Fibroblast of lung (primary cell): ENCODE data around the gene CEP128. TPM values are rescaled to one million over a fixed set of nuclear protein-coding genes. Genes with fewer than 3 reads are reported as not detected.

Experiments
- DNase-seq, 2 donors: peaks; one replicate each; pipeline versions ENCODE4 v3.0.0 to v3.0.0-alpha.2; 2010; ENCODE audit warnings: low read depth in 2 of 2
- H2AFZ ChIP-seq: 2 replicates; pipeline ENCODE4 v1.5.1; 2012; ENCODE audit warnings: low read length, control low read depth, inconsistent platforms
- H3K27ac ChIP-seq: 2 replicates; pipeline ENCODE4 v1.5.1; 2011; ENCODE audit warnings: low read length, control low read depth; ENCODE audit not compliant: insufficient read depth
- H3K27me3 ChIP-seq: 2 replicates; pipeline ENCODE4 v1.5.1; 2011; ENCODE audit warnings: mild to moderate bottlenecking, low read length; ENCODE audit not compliant: control insufficient read depth, insufficient read depth
- H3K36me3 ChIP-seq: 2 replicates; pipeline ENCODE4 v1.5.1; 2011; ENCODE audit warnings: low read length; ENCODE audit not compliant: control insufficient read depth, insufficient read depth
- H3K4me1 ChIP-seq: 2 replicates; pipeline ENCODE4 v1.5.1; 2011; ENCODE audit warnings: low read length; ENCODE audit not compliant: control insufficient read depth, insufficient read depth; ENCODE audit errors: extremely low read depth
- H3K4me2 ChIP-seq: 2 replicates; pipeline ENCODE4 v1.5.1; 2011; ENCODE audit warnings: low read length, control low read depth; ENCODE audit not compliant: insufficient read depth; ENCODE audit errors: extremely low read depth
- H3K4me3 ChIP-seq, 4 experiments: fragments of 200-600 bp in 1 of 4; sonication (generic) in 1 of 4; replicated peaks in 1 of 4; 2 replicates each; pipeline ENCODE4 v1.5.1; 2011 to 2016; ENCODE audit warnings: low read length in 4 of 4, low read depth in 3 of 4, mild to moderate bottlenecking in 3 of 4, control low read depth in 2 of 4, inconsistent platforms in 1 of 4, mixed read lengths in 1 of 4; ENCODE audit not compliant: insufficient read depth in 1 of 4; ENCODE audit errors: control extremely low read depth in 1 of 4
- H3K79me2 ChIP-seq: 2 replicates; pipeline ENCODE4 v1.5.1; 2012; ENCODE audit warnings: mild to moderate bottlenecking, low read length, inconsistent platforms; ENCODE audit not compliant: control insufficient read depth, insufficient read depth
- H3K9ac ChIP-seq: 2 replicates; pipeline ENCODE4 v1.5.1; 2011; ENCODE audit warnings: mild to moderate bottlenecking, low read length, control low read depth; ENCODE audit not compliant: insufficient read depth
- H3K9me3 ChIP-seq: 2 replicates; pipeline ENCODE4 v1.5.1; 2012; ENCODE audit warnings: low read depth, low read length; ENCODE audit not compliant: control insufficient read depth, insufficient read depth
- H4K20me1 ChIP-seq: 2 replicates; pipeline ENCODE4 v1.5.1; 2011; ENCODE audit warnings: low read length; ENCODE audit not compliant: control insufficient read depth, insufficient read depth; ENCODE audit errors: extremely low read depth
- CTCF ChIP-seq, 2 donors: IDR thresholded peaks in 1 of 2; conservative IDR thresholded peaks in 1 of 2; 1 replicate in 1 of 2; 2 replicates in 1 of 2; pipeline ENCODE4 v1.5.1; 2011 to 2012; ENCODE audit warnings: low read length in 2 of 2, control low read depth in 1 of 2, inconsistent platforms in 1 of 2, low read depth in 1 of 2, mild to moderate bottlenecking in 1 of 2
- EZH2 ChIP-seq: IDR thresholded peaks from 2 replicates; pipeline ENCODE4 v1.5.1; 2012; ENCODE audit warnings: low read length, control low read depth, mild to moderate bottlenecking; ENCODE audit errors: missing control alignments
- polyA plus RNA-seq, 2 donors: library from polyadenylated mRNA; depleted of rRNA in 1 of 2; stranded (reverse) in 1 of 2; unstranded in 1 of 2; fragments of >200 nt; gene quantifications; 2 replicates each; pipeline ENCODE4 v1.2.1, GENCODE V29; 2011 to 2012; ENCODE audit warnings: missing spikeins in 1 of 2
- total RNA-seq: library from RNA; depleted of rRNA; stranded (reverse); fragments of >200 nt; gene quantifications from 2 replicates; pipeline ENCODE4 v1.2.1, GENCODE V29; 2014

Gene CEP128
- total and polyA plus RNA-seq, 2 donors (not counting 1 experiment from before 2014, with no cell fraction given), result 1.3 to 7.8 TPM

GRCh38 chr14:80776186-80776585, 165.4 kb downstream of the CEP128 start:
- H3K4me3 ChIP-seq, result no peak overlapping the region
- TF ChIP-seq EZH2, result no peak
- no peak for TF ChIP-seq CTCF (conservative IDR thresholded peaks at IDR 0.05 in 1 of 2, IDR thresholded peaks at IDR 0.05 in 1 of 2; ENCODE audit: low read depth in 1 of 2, low read length in 2 of 2)
- no peaks in the 10 kb centered on the region for H3K79me2 ChIP-seq
- no peak overlapping the region for H3K4me2 ChIP-seq
- H3K9me3 ChIP-seq, result no peaks in the 10 kb centered on the region
- no peak overlapping the region for H3K9ac ChIP-seq
- no peaks in the 10 kb centered on the region for H3K27me3 ChIP-seq
- DNase-seq, result no peak
- no peaks in the 10 kb centered on the region for H3K36me3 ChIP-seq
- no peak overlapping the region for H2AFZ ChIP-seq
- no peaks in the 10 kb centered on the region for H3K4me1 ChIP-seq
- no peak overlapping the region for H3K27ac ChIP-seq
- H4K20me1 ChIP-seq, result no peaks in the 10 kb centered on the region

GRCh38 chr14:80772504-80772903, 169.0 kb downstream of the CEP128 start:
- Histone ChIP-seq H2AFZ (no peak overlapping the region), H3K36me3 (no peaks in the 10 kb centered on the region), H3K4me2 (no peak overlapping the region), H3K9me3 (no peaks in the 10 kb centered on the region), H3K9ac (no peak overlapping the region), H3K27ac (no peak overlapping the region), H3K79me2 (no peaks in the 10 kb centered on the region), H4K20me1 (no peaks in the 10 kb centered on the region), H3K27me3 (no peaks in the 10 kb centered on the region), H3K4me1 (peaks cover 3% of the 10 kb centered on the region), H3K4me3 (no peak overlapping the region)
- TF ChIP-seq CTCF (conservative IDR thresholded peaks at IDR 0.05 in 1 of 2, IDR thresholded peaks at IDR 0.05 in 1 of 2; ENCODE audit: low read depth in 1 of 2, low read length in 2 of 2) (no peak), EZH2 (no peak)
- DNase-seq, result no peak

- no peak overlapping the region for H3K9ac ChIP-seq
- peaks cover 3% of the 10 kb centered on the region for H3K4me1 ChIP-seq
- DNase-seq, result no peak
- H2AFZ ChIP-seq, result no peak overlapping the region
- H3K36me3 ChIP-seq, result no peaks in the 10 kb centered on the region
- H3K79me2 ChIP-seq, result no peaks in the 10 kb centered on the region
- H3K4me3 ChIP-seq, result no peak overlapping the region
- no peaks in the 10 kb centered on the region for H3K27me3 ChIP-seq
- TF ChIP-seq EZH2, result no peak
- TF ChIP-seq CTCF (conservative IDR thresholded peaks at IDR 0.05 in 1 of 2, IDR thresholded peaks at IDR 0.05 in 1 of 2; ENCODE audit: low read depth in 1 of 2, low read length in 2 of 2), result no peak
- H3K4me2 ChIP-seq, result no peak overlapping the region
- H3K9me3 ChIP-seq, result no peaks in the 10 kb centered on the region
- no peaks in the 10 kb centered on the region for H4K20me1 ChIP-seq
- no peak overlapping the region for H3K27ac ChIP-seq
These were observed 170.3 kb downstream of the CEP128 start for GRCh38 chr14:80771201-80771600.
